GM04504 (cell line): Measurements from ENCODE around the gene RBFOX1.
"Not testable (repeated sequence)": the region's sequence is repeated elsewhere in the genome, so short reads cannot be mapped to it uniquely, and the experiment has no call there.

Source experiments
- DNase-seq: peaks from one replicate; pipeline ENCODE4 v3.0.0-alpha.2; 2012; ENCODE audit warnings: low read depth

Gene RBFOX1

GRCh38 chr16:7471268-7471667 is 138.6 kb downstream of the RBFOX1 start:
- DNase-seq = no peak

GRCh38 chr16:7482032-7482431 is 149.4 kb downstream of the RBFOX1 start:
- no peak for DNase-seq

- no peak for DNase-seq
Measured at GRCh38 chr16:7482596-7483290, 150.1 kb downstream of the RBFOX1 start.

GRCh38 chr16:7487574-7488323 is 155.1 kb downstream of the RBFOX1 start:
- DNase-seq = no peak

- no peak for DNase-seq
Measured at GRCh38 chr16:7492122-7492521, 159.5 kb downstream of the RBFOX1 start.

GRCh38 chr16:7493133-7493532 is 160.5 kb downstream of the RBFOX1 start:
- DNase-seq = no peak

- no peak for DNase-seq
Measured at GRCh38 chr16:7497691-7498090, 165.0 kb downstream of the RBFOX1 start.

GRCh38 chr16:7501868-7502267 is 169.2 kb downstream of the RBFOX1 start:
- DNase-seq = no peak

- not testable (repeated sequence) for DNase-seq
Measured at GRCh38 chr16:7502591-7503157, 170.0 kb downstream of the RBFOX1 start.

GRCh38 chr16:7503666-7504065 is 171.0 kb downstream of the RBFOX1 start:
- DNase-seq = no peak

GRCh38 chr16:7504844-7505243 is 172.2 kb downstream of the RBFOX1 start:
- DNase-seq = no peak

GRCh38 chr16:7505495-7505894 is 172.8 kb downstream of the RBFOX1 start:
- DNase-seq = no peak

GRCh38 chr16:7506363-7506762 is 173.7 kb downstream of the RBFOX1 start:
- DNase-seq = no peak

GRCh38 chr16:7508656-7509055 is 176.0 kb downstream of the RBFOX1 start:
- DNase-seq = no peak

GRCh38 chr16:7509963-7510601 is 177.4 kb downstream of the RBFOX1 start:
- no peak for DNase-seq

- no peak for DNase-seq
Measured at GRCh38 chr16:7511549-7512260, 179.1 kb downstream of the RBFOX1 start.

GRCh38 chr16:7512503-7512902 is 179.9 kb downstream of the RBFOX1 start:
- no peak for DNase-seq

GRCh38 chr16:7513429-7513828 is 180.8 kb downstream of the RBFOX1 start:
- no peak for DNase-seq

- DNase-seq = no peak
Measured at GRCh38 chr16:7515543-7515942, 182.9 kb downstream of the RBFOX1 start.

GRCh38 chr16:7517496-7517895 is 184.9 kb downstream of the RBFOX1 start:
- DNase-seq = no peak

GRCh38 chr16:7518158-7518557 is 185.5 kb downstream of the RBFOX1 start:
- no peak for DNase-seq

- no peak for DNase-seq
Measured at GRCh38 chr16:7521834-7522233, 189.2 kb downstream of the RBFOX1 start.
